CD4-positive, alpha-beta T cell (primary cell): ENCODE results near the gene GPR180. TPM values are rescaled to one million over a fixed set of nuclear protein-coding genes. Genes with fewer than 3 reads are reported as not detected.

Experiments
- ATAC-seq: fragments of 200-7000 bp; cut with Tn5 transposase; one replicate; pipeline ENCODE4 v1.10.0; 2022; ENCODE audit warnings: mild to moderate bottlenecking; ENCODE audit not compliant: poor library complexity
- CTCF ChIA-PET: fragments of 350-600 bp; sonication (Branson Sonifier 250); formaldehyde crosslinking; loops from one replicate; lab custom pipeline; 2021; ENCODE audit warnings: antibody characterized with exemption, inconsistent platforms; lab: Charles Lee
- POLR2A ChIA-PET: fragments of 350-600 bp; sonication (Branson Sonifier 250); formaldehyde crosslinking; loops from one replicate; lab custom pipeline; 2021; ENCODE audit warnings: antibody characterized with exemption, inconsistent platforms; lab: Charles Lee
- DNase-seq, 14 experiments: peaks; one replicate each; pipeline ENCODE4 v3.0.0-alpha.2; 2013 to 2020; ENCODE audit warnings: mixed read lengths in 2 of 14
- H3K27ac ChIP-seq, 2 donors: one replicate each; pipeline versions ENCODE4 v1.5.1 to v1.7.0; 2013; ENCODE audit warnings: low read length in 2 of 2, low read depth in 1 of 2, mild to moderate bottlenecking in 1 of 2
- H3K27me3 ChIP-seq, 2 experiments: 1 replicate in 1 of 2; 2 replicates in 1 of 2; pipeline versions ENCODE4 v1.6.1 to v1.7.0; 2013; ENCODE audit warnings: low read length in 2 of 2, control low read depth in 1 of 2, mild to moderate bottlenecking in 1 of 2, moderate library complexity in 1 of 2; ENCODE audit not compliant: insufficient read depth in 2 of 2, control insufficient read depth in 1 of 2
- H3K36me3 ChIP-seq: one replicate; pipeline ENCODE4 v1.6.1; 2013; ENCODE audit warnings: low read length, control low read depth; ENCODE audit not compliant: insufficient read depth
- H3K4me1 ChIP-seq: one replicate; pipeline ENCODE4 v1.6.1; 2013; ENCODE audit warnings: low read length, control low read depth; ENCODE audit not compliant: insufficient read depth
- H3K4me3 ChIP-seq: one replicate; pipeline ENCODE4 v1.5.1; 2013; ENCODE audit warnings: mild to moderate bottlenecking, low read length, moderate library complexity
- H3K9me3 ChIP-seq, 2 experiments: 1 replicate in 1 of 2; 2 replicates in 1 of 2; pipeline versions ENCODE4 v1.6.1 to v1.7.0; 2013; ENCODE audit warnings: low read length in 2 of 2, mild to moderate bottlenecking in 2 of 2, control low read depth in 1 of 2, moderate library complexity in 1 of 2; ENCODE audit not compliant: control insufficient read depth in 1 of 2, insufficient read depth in 1 of 2
- H3K27ac Mint-ChIP-seq: one replicate; pipeline ENCODE4 v1.8.0; 2020; ENCODE audit warnings: mixed read lengths
- H3K27me3 Mint-ChIP-seq: one replicate; pipeline ENCODE4 v1.8.0; 2021; ENCODE audit warnings: mixed read lengths
- H3K36me3 Mint-ChIP-seq: one replicate; pipeline ENCODE4 v1.8.0; 2021; ENCODE audit warnings: low read depth, mixed read lengths
- H3K4me1 Mint-ChIP-seq: one replicate; pipeline ENCODE4 v1.8.0; 2021; ENCODE audit warnings: low read depth, mixed read lengths
- H3K4me3 Mint-ChIP-seq: one replicate; pipeline ENCODE4 v1.8.0; 2020; ENCODE audit warnings: mild to moderate bottlenecking, mixed read lengths
- H3K9me3 Mint-ChIP-seq: one replicate; pipeline ENCODE4 v1.8.0; 2020; ENCODE audit warnings: mixed read lengths
- CTCF ChIP-seq: fragments of 200-600 bp; IDR thresholded peaks from one replicate; pipeline ENCODE4 v1.8.0; 2022; ENCODE audit warnings: antibody characterized with exemption, mild to moderate bottlenecking
- intact Hi-C, 2 experiments: fragments of 100-400 bp; cut with DNase I in 1 of 2; cut with micrococcal nuclease in 1 of 2; formaldehyde crosslinking; loops; one replicate each; pipeline versions ENCODE4 v1.15.1 to v1.9.0; 2023 to 2025; cut with DNase I, micrococcal nuclease
- total RNA-seq, 174 experiments: library from RNA in 2 of 174; stranded (reverse) in 2 of 174; gene quantifications; one replicate each; pipeline ENCODE4 v1.2.3 and lab custom pipeline; 2021 to 2026

GPR180 gene
- total RNA-seq, 2 experiments from 2014 or later: 0.80 to 0.92 TPM

GRCh38 chr13:94641409-94641941 lies 39.8 kb downstream of the GPR180 start:
- no peaks in the 10 kb centered on the region for H3K36me3 ChIP-seq
- intact Hi-C loops: no loop called here

GRCh38 chr13:94646904-94647303 lies 45.2 kb downstream of the GPR180 start:
- no peaks in the 10 kb centered on the region for H3K27me3 ChIP-seq
- no peak overlapping the region for H3K4me3 Mint-ChIP-seq
- intact Hi-C loops: no loop called here
- no peak for TF ChIP-seq CTCF
- DNase-seq: no peak
- POLR2A ChIA-PET: no interaction called here
- CTCF ChIA-PET: no interaction called here
- no peaks in the 10 kb centered on the region for H3K27me3 Mint-ChIP-seq
- no peaks in the 10 kb centered on the region for H3K36me3 Mint-ChIP-seq
- no peaks in the 10 kb centered on the region for H3K4me1 ChIP-seq
- H3K27ac Mint-ChIP-seq: no peak overlapping the region
- no peaks in the 10 kb centered on the region for H3K4me1 Mint-ChIP-seq
- no peak for ATAC-seq
- no peaks in the 10 kb centered on the region for H3K36me3 ChIP-seq
- no peak overlapping the region for H3K4me3 ChIP-seq
- no peaks in the 10 kb centered on the region for H3K9me3 ChIP-seq
- H3K27ac ChIP-seq: no peak overlapping the region
- H3K9me3 Mint-ChIP-seq: no peaks in the 10 kb centered on the region

More at GRCh38 chr13:94641409-94641941, 39.8 kb downstream of the GPR180 start:
- no peak overlapping the region for H3K27ac Mint-ChIP-seq
- ChIA-PET POLR2A (no interaction called here), CTCF (interaction anchor here (1.0 kb wide), 1 partner anchor 9 kb away, joined by 3 read pairs; no protein-coding TSS in a partner anchor)
- no peak overlapping the region for H3K27ac ChIP-seq
- H3K27me3 Mint-ChIP-seq: peaks cover 5% of the 10 kb centered on the region
- H3K27me3 ChIP-seq: no peaks in the 10 kb centered on the region
- no peak for ATAC-seq
- H3K4me3 ChIP-seq: no peak overlapping the region
- no peaks in the 10 kb centered on the region for H3K4me1 Mint-ChIP-seq
- no peaks in the 10 kb centered on the region for H3K4me1 ChIP-seq
- H3K36me3 Mint-ChIP-seq: no peaks in the 10 kb centered on the region
- TF ChIP-seq CTCF: no peak
- no peak overlapping the region for H3K4me3 Mint-ChIP-seq
- H3K9me3 Mint-ChIP-seq: no peaks in the 10 kb centered on the region
- DNase-seq: no peak
- peaks cover 0 to 4% of the 10 kb centered on the region in 2 experiments for H3K9me3 ChIP-seq

- H3K27me3 Mint-ChIP-seq: peaks cover 9% of the 10 kb centered on the region
- no peak overlapping the region for H3K27ac Mint-ChIP-seq
- H3K4me3 ChIP-seq: no peak overlapping the region
- no peak for TF ChIP-seq CTCF
- H3K4me1 ChIP-seq: no peaks in the 10 kb centered on the region
- H3K9me3 ChIP-seq: no peaks in the 10 kb centered on the region
- no peak overlapping the region for H3K4me3 Mint-ChIP-seq
- H3K36me3 ChIP-seq: no peaks in the 10 kb centered on the region
- intact Hi-C loops: no loop called here
- no peaks in the 10 kb centered on the region for H3K36me3 Mint-ChIP-seq
- ChIA-PET POLR2A (no interaction called here), CTCF (no interaction called here)
- DNase-seq (no peak), ATAC-seq (no peak)
- no peak overlapping the region for H3K27ac ChIP-seq
- no peaks in the 10 kb centered on the region for H3K9me3 Mint-ChIP-seq
- no peaks in the 10 kb centered on the region for H3K4me1 Mint-ChIP-seq
- H3K27me3 ChIP-seq: no peaks in the 10 kb centered on the region
Observed at GRCh38 chr13:94656176-94656575, 54.5 kb downstream of the GPR180 start.
